HS-5 (cell line): ENCODE data around the gene TJAP1.
"Not testable (repeated sequence)": the region's sequence is repeated elsewhere in the genome, so short reads cannot be mapped to it uniquely, and the experiment has no call there.

ENCODE experiments used
- DNase-seq: peaks from one replicate; pipeline ENCODE4 v3.0.0-alpha.2; 2012; ENCODE audit warnings: low read depth

Gene TJAP1

GRCh38 chr6:43539409-43539808, 62.0 kb downstream of the TJAP1 start:
- not testable (repeated sequence) for DNase-seq

GRCh38 chr6:43540507-43540906, 63.1 kb downstream of the TJAP1 start:
- DNase-seq: no peak

DNA sequence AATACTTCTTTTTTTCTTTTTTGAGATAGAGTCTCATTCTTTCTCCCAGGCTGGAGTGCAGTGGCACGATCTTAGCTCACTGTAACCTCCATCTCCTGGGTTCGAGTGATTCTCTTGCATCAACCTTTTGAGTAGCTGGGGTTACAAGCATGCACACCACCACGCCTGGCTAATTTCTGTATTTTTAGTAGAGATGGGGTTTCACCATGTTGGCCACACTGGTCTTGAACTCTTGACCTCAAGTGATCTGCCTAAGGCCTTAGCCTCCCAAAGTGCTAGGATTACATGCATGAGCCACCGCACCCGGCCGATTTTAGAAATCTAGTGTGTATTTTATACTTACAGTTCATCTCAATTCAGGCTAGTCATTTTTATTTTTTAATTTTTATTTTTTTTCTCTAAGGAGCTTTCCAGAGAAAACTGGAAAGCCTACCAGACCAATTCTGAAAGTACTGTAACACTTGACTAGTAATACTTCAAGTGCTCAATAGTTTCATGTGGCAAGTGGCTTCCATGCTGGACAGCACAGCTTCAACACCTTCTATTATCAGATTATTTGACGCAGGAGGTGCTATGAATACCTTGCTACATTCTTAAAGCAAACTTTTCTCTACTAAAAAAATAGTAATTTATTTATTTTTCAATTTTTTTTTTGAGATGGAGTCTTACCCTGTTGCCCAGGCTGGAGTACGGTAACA, 64.6 kb downstream of the TJAP1 start:
- no peak for DNase-seq

DNA sequence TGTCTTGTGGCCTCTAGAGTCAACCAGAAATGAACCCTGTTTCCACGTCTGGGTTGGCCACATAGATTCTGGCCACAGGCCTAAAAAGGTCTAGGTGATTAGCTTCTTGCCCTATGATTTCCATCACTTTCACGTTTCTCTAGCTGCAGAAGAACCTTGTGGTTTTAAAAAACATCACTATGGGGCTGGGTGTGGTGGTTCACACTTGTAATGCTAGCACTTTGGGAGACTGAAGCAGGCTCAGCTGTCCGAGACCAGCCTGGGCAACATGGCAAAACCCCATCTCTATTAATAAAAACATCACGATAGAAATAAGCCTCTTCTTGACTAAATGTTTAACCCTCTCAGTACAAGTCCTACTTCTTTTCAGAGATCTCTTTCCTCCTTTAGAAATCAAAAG, 67.1 kb downstream of the TJAP1 start:
- no peak for DNase-seq

GRCh38 chr6:43547222-43547621, 69.9 kb downstream of the TJAP1 start:
- DNase-seq: no peak
